SK-N-SH (cell line): Measurements from ENCODE around the gene MYOM1. TPM values are rescaled to one million over a fixed set of nuclear protein-coding genes. Genes with fewer than 3 reads are reported as not detected.

Experiments
- CTCF ChIA-PET: fragments of 300-600, 350-600 bp; formaldehyde crosslinking; extraction: SDS; loops from one replicate; lab custom pipeline; 2021; lab: Yijun Ruan, JAX
- POLR2A ChIA-PET: fragments of 350-600 bp; sonication (Branson Sonifier 250); formaldehyde crosslinking; extraction: SDS; loops from one replicate; lab custom pipeline; 2020; ENCODE audit warnings: antibody characterized with exemption, inconsistent platforms; lab: Yijun Ruan, JAX
- DNase-seq: peaks from one replicate; pipeline ENCODE4 v3.0.0; 2012
- H2AFZ ChIP-seq: fragments of 200-600 bp; sonication (generic); 2 replicates; pipeline ENCODE4 v1.8.1; 2016; ENCODE audit warnings: antibody characterized with exemption, mild to moderate bottlenecking, low read depth
- H3F3A ChIP-seq: fragments of 200-600 bp; sonication (generic); replicated peaks from 2 replicates; pipeline ENCODE3; 2016; ENCODE audit warnings: antibody characterized with exemption, mild to moderate bottlenecking; ENCODE audit not compliant: insufficient read depth
- H3K27ac ChIP-seq, 2 experiments: fragments of 200-500 bp in 1 of 2; fragments of 200-600 bp in 1 of 2; sonication (Bioruptor generic) in 1 of 2; sonication (generic), shearing (Covaris generic) in 1 of 2; 2 replicates each; pipeline versions ENCODE4 v1.5.1 to v1.6.1; 2014 to 2016; ENCODE audit warnings: low read depth in 2 of 2, inconsistent platforms in 1 of 2, low read length in 1 of 2, mild to moderate bottlenecking in 1 of 2, mixed read lengths in 1 of 2
- H3K27me3 ChIP-seq: fragments of 200-600 bp; sonication (generic), shearing (Covaris generic); 2 replicates; pipeline ENCODE4 v1.6.1; 2016; ENCODE audit warnings: mixed run types; ENCODE audit not compliant: insufficient read depth
- H3K36me3 ChIP-seq, 2 experiments: fragments of 200-500 bp in 1 of 2; fragments of 200-600 bp in 1 of 2; sonication (Bioruptor generic) in 1 of 2; sonication (generic) in 1 of 2; replicated peaks in 1 of 2; 2 replicates each; pipeline versions ENCODE3 to v1.5.1; 2014 to 2016; ENCODE audit warnings: low read length in 1 of 2, mild to moderate bottlenecking in 1 of 2; ENCODE audit not compliant: insufficient read depth in 2 of 2, control insufficient read depth in 1 of 2
- H3K4me1 ChIP-seq, 2 experiments: fragments of 200-500 bp in 1 of 2; fragments of 200-600 bp in 1 of 2; sonication (Bioruptor generic) in 1 of 2; sonication (generic), shearing (Covaris generic) in 1 of 2; 2 replicates each; pipeline versions ENCODE4 v1.5.1 to v1.6.1; 2014 to 2016; ENCODE audit warnings: low read depth in 1 of 2, low read length in 1 of 2, mixed run types in 1 of 2; ENCODE audit not compliant: insufficient read depth in 2 of 2, control insufficient read depth in 1 of 2
- H3K4me2 ChIP-seq: fragments of 200-600 bp; sonication (generic), shearing (Covaris generic); 2 replicates; pipeline ENCODE4 v1.6.1; 2017; ENCODE audit warnings: mixed run types
- H3K4me3 ChIP-seq, 2 experiments: fragments of 200-500 bp in 1 of 2; fragments of 200-600 bp in 1 of 2; sonication (Bioruptor generic) in 1 of 2; sonication (generic), shearing (Covaris generic) in 1 of 2; 2 replicates each; pipeline versions ENCODE4 v1.5.1 to v1.8.1; 2014 to 2016; ENCODE audit warnings: low read depth in 2 of 2, inconsistent platforms in 1 of 2, low read length in 1 of 2, mild to moderate bottlenecking in 1 of 2, mixed read lengths in 1 of 2, moderate library complexity in 1 of 2
- H3K79me2 ChIP-seq: fragments of 200-600 bp; sonication (generic); 2 replicates; pipeline ENCODE4 v1.8.1; 2017; ENCODE audit warnings: mild to moderate bottlenecking; ENCODE audit not compliant: insufficient read depth
- H3K9ac ChIP-seq: fragments of 200-600 bp; sonication (generic); 2 replicates; pipeline ENCODE4 v1.6.1; 2017; ENCODE audit warnings: mixed run types
- H3K9me2 ChIP-seq: fragments of 200-600 bp; sonication (generic); 2 replicates; pipeline ENCODE4 v1.6.1; 2017; ENCODE audit warnings: mixed run types
- H3K9me3 ChIP-seq: fragments of 200-600 bp; sonication (generic); 2 replicates; pipeline ENCODE4 v1.6.1; 2017; ENCODE audit warnings: mixed run types, mild to moderate bottlenecking, moderate library complexity
- H4K20me1 ChIP-seq: fragments of 200-600 bp; sonication (generic); 2 replicates; pipeline ENCODE4 v1.6.1; 2017; ENCODE audit warnings: mild to moderate bottlenecking, mixed run types; ENCODE audit not compliant: insufficient read depth
- EP300 ChIP-seq, 2 experiments: IDR thresholded peaks; 2 replicates each; pipeline versions ENCODE4 v1.4.0 to v1.6.1; 2012; ENCODE audit warnings: borderline replicate concordance in 1 of 2, low read depth in 1 of 2, low read length in 1 of 2
- FOXJ3 ChIP-seq: sonication (generic); formaldehyde crosslinking; IDR thresholded peaks from 2 replicates; pipeline ENCODE4 v1.5.1; 2020; ENCODE audit warnings: mild to moderate bottlenecking, missing genetic modification reagents
- GABPA ChIP-seq: IDR thresholded peaks from 2 replicates; pipeline ENCODE4 v1.4.0; 2012; ENCODE audit warnings: low read depth, mild to moderate bottlenecking
- MEF2A ChIP-seq: IDR thresholded peaks from 2 replicates; pipeline ENCODE4 v1.4.0; 2012; ENCODE audit warnings: low read depth, borderline replicate concordance
- MXI1 ChIP-seq: IDR thresholded peaks from 2 replicates; pipeline ENCODE4 v1.6.1; 2012; ENCODE audit warnings: mild to moderate bottlenecking, low read depth, low read length, improper control_type of control experiment
- TAF1 ChIP-seq: IDR thresholded peaks from 2 replicates; pipeline ENCODE4 v1.6.1; 2012; ENCODE audit warnings: low read depth, mild to moderate bottlenecking, low read length, moderate library complexity, borderline replicate concordance
- WGBS: methylation state at CpG from one replicate; pipeline ENCODE4 v1.1.6; 2017; ENCODE audit warnings: low lambda C conversion rate; 5-methylcytosine and 5-hydroxymethylcytosine counted together
- polyA plus RNA-seq, 3 experiments: library from polyadenylated mRNA; depleted of rRNA; stranded (reverse); fragments of >200 nt; gene quantifications; 2 replicates each; pipeline ENCODE4 v1.2.3, GENCODE V29; 2012
- TF ChIP-seq, protein P1 (sequence below): fragments of 200-600 bp; sonication (generic); IDR thresholded peaks from 2 replicates; pipeline ENCODE4 v1.6.1; 2017; ENCODE audit warnings: antibody characterized with exemption, mild to moderate bottlenecking, moderate library complexity
- TF ChIP-seq, protein P2 (sequence below): IDR thresholded peaks from 2 replicates; pipeline ENCODE4 v1.4.0; 2012; ENCODE audit warnings: low read depth

The MYOM1 gene
- polyA plus RNA-seq, 1 of the 3 experiments (the other 2 are of a cell fraction), result 0.07 TPM

GRCh38 chr18:3135536-3135935 is 84.2 kb downstream of the MYOM1 start:
- no peaks in the 10 kb centered on the region for H4K20me1 ChIP-seq
- no peak overlapping the region for H3K27ac ChIP-seq
- H3K27me3 ChIP-seq, result no peaks in the 10 kb centered on the region
- no peaks in the 10 kb centered on the region for H3K79me2 ChIP-seq
- TF ChIP-seq, protein P1, sequence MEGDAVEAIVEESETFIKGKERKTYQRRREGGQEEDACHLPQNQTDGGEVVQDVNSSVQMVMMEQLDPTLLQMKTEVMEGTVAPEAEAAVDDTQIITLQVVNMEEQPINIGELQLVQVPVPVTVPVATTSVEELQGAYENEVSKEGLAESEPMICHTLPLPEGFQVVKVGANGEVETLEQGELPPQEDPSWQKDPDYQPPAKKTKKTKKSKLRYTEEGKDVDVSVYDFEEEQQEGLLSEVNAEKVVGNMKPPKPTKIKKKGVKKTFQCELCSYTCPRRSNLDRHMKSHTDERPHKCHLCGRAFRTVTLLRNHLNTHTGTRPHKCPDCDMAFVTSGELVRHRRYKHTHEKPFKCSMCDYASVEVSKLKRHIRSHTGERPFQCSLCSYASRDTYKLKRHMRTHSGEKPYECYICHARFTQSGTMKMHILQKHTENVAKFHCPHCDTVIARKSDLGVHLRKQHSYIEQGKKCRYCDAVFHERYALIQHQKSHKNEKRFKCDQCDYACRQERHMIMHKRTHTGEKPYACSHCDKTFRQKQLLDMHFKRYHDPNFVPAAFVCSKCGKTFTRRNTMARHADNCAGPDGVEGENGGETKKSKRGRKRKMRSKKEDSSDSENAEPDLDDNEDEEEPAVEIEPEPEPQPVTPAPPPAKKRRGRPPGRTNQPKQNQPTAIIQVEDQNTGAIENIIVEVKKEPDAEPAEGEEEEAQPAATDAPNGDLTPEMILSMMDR, result no peak
- ChIA-PET CTCF (interaction anchor here (2.0 kb wide), 1 partner anchor 16 kb away, joined by 5 read pairs; no protein-coding TSS in a partner anchor), POLR2A (no interaction called here)
- H3K9ac ChIP-seq, result no peak overlapping the region
- no peaks in the 10 kb centered on the region for H3K9me3 ChIP-seq
- DNase-seq, result no peak
- no peak overlapping the region for H3K4me3 ChIP-seq
- H3K4me2 ChIP-seq, result no peak overlapping the region
- no peaks in the 10 kb centered on the region for H3K36me3 ChIP-seq
- 90% methylated on average over 10 of the region's 10 CpGs for WGBS
- no peaks in the 10 kb centered on the region for H3K4me1 ChIP-seq
- no peaks in the 10 kb centered on the region for H3F3A ChIP-seq
- H3K9me2 ChIP-seq, result no peaks in the 10 kb centered on the region
- no peak overlapping the region for H2AFZ ChIP-seq

- 81% methylated on average over 3 of the region's 3 CpGs for WGBS
- Histone ChIP-seq H3K36me3 (no peaks in the 10 kb centered on the region), H3F3A (no peaks in the 10 kb centered on the region), H3K9ac (no peak overlapping the region), H2AFZ (no peak overlapping the region), H3K4me3 (no peak overlapping the region), H3K27me3 (no peaks in the 10 kb centered on the region), H3K9me3 (no peaks in the 10 kb centered on the region)
- DNase-seq, result no peak
- CTCF ChIA-PET, result interaction anchor here (0.8 to 1.0 kb wide), 2 partner anchors 13 to 16 kb away, joined by 3 read pairs; no protein-coding TSS in a partner anchor
- TF ChIP-seq GABPA (no peak), TAF1 (no peak), EP300 (IDR thresholded peaks at IDR 0.05; ENCODE audit: borderline replicate concordance in 1 of 2, low read depth in 1 of 2, low read length in 1 of 2) (no peak), MXI1 (no peak), FOXJ3 (CRISPR knock-in tag) (no peak), MEF2A (no peak)
- TF ChIP-seq, protein P1, result no peak
- TF ChIP-seq, protein P2, sequence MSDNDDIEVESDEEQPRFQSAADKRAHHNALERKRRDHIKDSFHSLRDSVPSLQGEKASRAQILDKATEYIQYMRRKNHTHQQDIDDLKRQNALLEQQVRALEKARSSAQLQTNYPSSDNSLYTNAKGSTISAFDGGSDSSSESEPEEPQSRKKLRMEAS, result no peak
- TF ChIP-seq, all 33 proteins: peak for 0
- Histone ChIP-seq H4K20me1 (no peaks in the 10 kb centered on the region), H3K4me2 (no peak overlapping the region), H3K9me2 (no peaks in the 10 kb centered on the region), H3K79me2 (no peaks in the 10 kb centered on the region), H3K4me1 (peaks cover 0 to 2% of the 10 kb centered on the region in 2 experiments; a peak in 2 of 4 replicates), H3K27ac (no peak overlapping the region)
- POLR2A ChIA-PET, result no interaction called here
Measured at GRCh38 chr18:3132700-3133099, 87.1 kb downstream of the MYOM1 start.
